ENCODE data around the gene TCP11.

TCP11 gene

DNA sequence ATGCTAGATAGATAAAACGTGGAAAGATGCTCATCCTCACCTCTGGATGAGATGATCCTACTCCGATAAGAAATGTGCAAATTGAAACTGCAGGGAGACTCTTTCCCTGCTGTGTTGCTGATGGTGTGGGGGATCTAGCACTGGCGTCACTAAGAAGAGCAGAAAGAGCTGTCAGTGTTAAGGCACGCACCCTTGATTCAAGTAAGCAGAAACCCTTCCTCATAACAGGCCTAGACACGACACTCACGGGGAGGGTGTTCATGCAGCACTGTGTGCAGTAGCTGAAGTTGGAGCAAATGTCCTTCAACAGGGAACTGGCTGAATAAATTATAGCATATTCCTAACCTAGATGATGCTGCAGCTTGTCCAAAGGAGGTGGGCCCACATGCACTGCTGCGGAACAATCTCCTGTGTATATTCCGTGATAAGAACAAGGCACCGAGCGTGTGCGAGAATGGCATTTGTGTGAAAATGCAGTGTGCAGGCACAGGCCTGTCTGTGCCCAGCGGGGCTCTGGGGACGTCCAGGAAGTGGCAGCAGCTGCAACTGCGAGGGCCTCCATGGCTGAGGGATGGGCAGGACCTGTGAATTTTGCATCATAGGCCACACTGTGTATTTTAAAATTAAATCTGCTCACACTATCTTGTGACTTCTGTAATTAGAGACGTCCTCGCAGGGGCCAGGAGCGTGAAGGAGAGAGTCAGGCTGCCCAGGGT, 64.0 kb downstream of the TCP11 start:
- intact Hi-C loops (cut with DNase I) = no loop called here
- DNase-seq = peak in 1 of 42 donors; percentile 36

DNA sequence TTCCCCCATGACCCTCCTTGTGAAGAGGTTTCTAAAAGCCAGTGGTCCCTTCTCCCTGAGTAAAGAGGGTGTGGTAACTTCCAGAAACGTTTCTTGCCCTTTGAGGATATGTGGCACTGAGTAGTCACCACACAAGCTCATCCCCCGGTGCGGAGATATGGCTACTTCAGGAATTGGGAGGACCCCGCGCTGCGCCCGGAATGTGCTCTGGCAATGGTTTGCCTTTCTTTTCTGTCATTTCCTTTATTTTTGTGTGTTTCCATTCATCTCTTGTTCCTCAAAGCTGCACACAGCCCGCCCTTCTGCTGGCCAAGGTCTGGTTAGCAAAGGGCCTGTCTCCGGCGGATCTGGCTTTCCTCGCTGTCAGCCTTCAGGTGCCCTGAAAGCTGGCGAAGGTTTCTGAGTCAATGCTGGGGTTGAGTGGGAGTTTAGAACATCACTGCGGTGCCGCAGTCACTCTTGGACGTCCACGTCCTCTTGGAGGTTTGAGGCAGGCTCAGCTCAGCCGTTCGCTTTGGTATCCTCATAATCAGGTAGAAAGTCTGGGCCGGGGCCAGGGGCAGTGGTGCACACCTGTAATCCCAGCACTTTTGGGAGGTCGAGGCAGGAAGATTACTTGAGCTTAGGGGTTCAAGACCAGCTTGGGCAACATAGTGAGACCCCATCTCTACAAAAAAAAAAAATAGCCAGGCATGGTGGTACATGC, 67.2 kb downstream of the TCP11 start:
- DNase-seq = no peak
- intact Hi-C loops (cut with DNase I) = no loop called here

GRCh38 chr6:35073211-35073610, 67.9 kb downstream of the TCP11 start:
- DNase-seq = no peak
- intact Hi-C loops (cut with DNase I) = no loop called here

GRCh38 chr6:35072698-35073055, 68.5 kb downstream of the TCP11 start:
- intact Hi-C loops (cut with DNase I) = no loop called here
- no peak for DNase-seq

DNA sequence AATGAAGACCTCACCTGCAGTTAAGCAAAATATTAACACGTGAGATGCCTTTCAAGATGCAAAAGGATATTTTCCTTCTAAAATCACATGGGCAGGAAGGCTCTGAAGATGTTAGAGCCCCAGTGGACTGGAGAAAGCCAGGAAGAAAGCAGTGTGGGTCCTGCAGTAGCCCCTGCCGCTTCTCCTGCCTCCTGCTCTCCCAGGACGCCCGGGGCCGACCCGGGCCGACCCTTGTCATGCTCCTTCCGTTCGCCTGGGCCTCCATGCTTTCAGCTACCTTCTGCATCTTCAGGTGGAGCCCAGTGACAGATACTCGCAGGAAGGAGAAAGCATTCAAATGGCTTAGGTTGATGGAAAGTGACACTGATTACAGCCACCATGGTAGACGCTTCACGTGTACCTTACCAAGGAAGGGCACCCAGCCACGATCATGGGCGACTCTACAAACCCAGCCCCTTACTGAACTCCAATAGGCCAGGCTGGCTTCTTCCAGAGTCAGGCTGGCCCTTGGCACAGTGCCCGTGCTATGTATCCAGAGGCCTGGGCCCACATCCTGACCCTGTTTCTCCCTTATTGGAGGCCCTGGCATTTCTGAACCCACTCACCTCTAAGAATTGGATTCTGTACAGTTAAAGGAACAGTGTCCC, 69.0 kb downstream of the TCP11 start:
- intact Hi-C loops (cut with DNase I) = no loop called here
- peak in 3 of 42 donors; percentile 27 to 67 (median 50) for DNase-seq

GRCh38 chr6:35071347-35071994, 69.7 kb downstream of the TCP11 start:
- intact Hi-C loops (cut with DNase I) = no loop called here
- no peak for DNase-seq

DNA sequence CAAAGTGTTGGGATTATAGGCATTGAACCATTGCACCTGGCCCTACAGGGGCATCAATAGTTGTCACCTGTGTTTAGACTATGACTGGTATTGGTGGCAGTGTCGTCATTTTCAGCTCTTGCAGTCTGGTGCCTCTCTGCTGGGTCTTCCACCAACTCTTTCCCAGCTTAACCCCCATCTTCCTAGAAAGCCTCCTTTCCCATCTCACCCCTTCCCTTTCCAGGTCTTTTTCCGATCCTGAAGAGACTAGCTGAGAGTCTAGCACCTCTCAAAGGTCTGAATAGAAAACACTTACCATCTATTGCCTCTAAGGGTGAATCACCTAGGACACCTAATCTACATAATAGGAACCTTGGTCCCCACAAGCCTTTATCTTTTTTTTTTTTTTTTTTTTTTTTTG, 71.0 kb downstream of the TCP11 start:
- DNase-seq = no peak
- intact Hi-C loops (cut with DNase I) = no loop called here

GRCh38 chr6:35069262-35069661, 71.9 kb downstream of the TCP11 start:
- intact Hi-C loops (cut with DNase I) = no loop called here
- no peak for DNase-seq

DNA sequence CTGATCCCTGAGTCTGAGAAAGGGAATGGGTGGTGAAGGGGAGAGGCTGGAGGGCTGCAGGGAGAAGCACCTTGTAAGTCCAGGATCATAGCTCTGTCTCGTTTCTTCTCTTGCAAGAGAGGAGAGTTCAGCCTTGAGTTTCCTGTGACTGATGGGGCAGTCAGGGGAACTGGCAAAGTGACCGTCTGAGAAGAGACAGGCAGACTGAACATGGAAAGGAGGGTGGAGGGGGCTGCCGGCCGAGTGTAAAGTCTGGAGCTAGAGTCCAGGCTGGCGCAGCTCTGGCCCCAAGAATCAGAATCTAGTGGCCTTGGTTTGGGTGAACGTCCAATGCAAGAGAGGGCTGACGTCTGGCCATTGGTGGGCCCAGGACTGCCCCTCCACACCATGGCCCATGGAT, 72.5 kb downstream of the TCP11 start:
- intact Hi-C loops (cut with DNase I) = no loop called here
- DNase-seq = no peak

DNA sequence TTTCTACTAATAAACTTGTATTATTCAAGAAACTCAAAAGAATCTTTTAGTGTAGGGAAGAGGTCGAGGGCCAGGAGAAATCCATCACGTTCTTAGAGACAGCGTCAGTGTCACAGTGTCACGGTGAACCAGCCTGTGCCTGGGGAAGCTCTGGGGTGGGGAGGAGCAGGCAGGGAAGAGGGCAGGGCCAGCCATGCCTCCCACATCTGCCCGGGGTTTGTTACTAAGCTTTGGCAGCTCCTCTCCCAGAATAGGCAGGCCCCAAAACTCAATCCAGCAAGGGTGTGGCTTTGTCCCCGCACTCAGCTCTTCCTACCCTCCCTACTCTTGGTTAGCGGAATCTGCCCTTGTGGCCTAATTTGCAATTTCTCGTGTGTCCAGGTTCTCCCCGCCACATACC, 72.9 kb downstream of the TCP11 start:
- no peak for DNase-seq
- intact Hi-C loops (cut with DNase I) = no loop called here
